ENCODE data around the gene PRIMA1.

Gene PRIMA1

GRCh38 chr14:93784878-93785277 lies 3.4 kb downstream of the PRIMA1 start:
- peaks cover 5% of the 10 kb centered on the region for H3K4me1 Mint-ChIP-seq
- ATAC-seq: no peak

GRCh38 chr14:93780813-93781400 lies 7.4 kb downstream of the PRIMA1 start:
- DNase-seq (ENCODE audit: low spot score in 2 of 2) (no peak), ATAC-seq (no peak)
- Mint-ChIP-seq H3K9me3 (no peaks in the 10 kb centered on the region), H3K27ac (no peak overlapping the region), H3K4me3 (no peak overlapping the region), H3K36me3 (no peaks in the 10 kb centered on the region), H3K4me1 (no peaks in the 10 kb centered on the region)

More at GRCh38 chr14:93784878-93785277, 3.4 kb downstream of the PRIMA1 start:
- Mint-ChIP-seq H3K27ac (no peak overlapping the region), H3K36me3 (no peaks in the 10 kb centered on the region), H3K4me3 (no peak overlapping the region), H3K9me3 (no peaks in the 10 kb centered on the region)
- DNase-seq (ENCODE audit: low spot score in 2 of 2): no peak

- Mint-ChIP-seq H3K9me3 (no peaks in the 10 kb centered on the region), H3K36me3 (no peaks in the 10 kb centered on the region), H3K4me1 (no peaks in the 10 kb centered on the region), H3K27ac (no peak overlapping the region), H3K4me3 (no peak overlapping the region)
- no peak for DNase-seq (ENCODE audit: low spot score in 2 of 2)
- no peak for ATAC-seq
Measured at GRCh38 chr14:93778856-93779629, 9.2 kb downstream of the PRIMA1 start.

GRCh38 chr14:93778453-93778852 lies 9.8 kb downstream of the PRIMA1 start:
- Mint-ChIP-seq H3K36me3 (no peaks in the 10 kb centered on the region), H3K27ac (no peak overlapping the region), H3K9me3 (no peaks in the 10 kb centered on the region), H3K4me1 (no peaks in the 10 kb centered on the region), H3K4me3 (no peak overlapping the region)
- no peak for ATAC-seq
- no peak for DNase-seq (ENCODE audit: low spot score in 2 of 2)

- no peaks in the 10 kb centered on the region for H3K9me3 Mint-ChIP-seq
- DNase-seq (ENCODE audit: low spot score in 2 of 2): no peak
- H3K27ac Mint-ChIP-seq: no peak overlapping the region
Measured at GRCh38 chr14:93775744-93776143, 12.5 kb downstream of the PRIMA1 start.

GRCh38 chr14:93775158-93775557 lies 13.1 kb downstream of the PRIMA1 start:
- no peaks in the 10 kb centered on the region for H3K4me1 Mint-ChIP-seq
- H3K9me3 Mint-ChIP-seq: no peaks in the 10 kb centered on the region
- DNase-seq (ENCODE audit: low spot score in 2 of 2) (no peak), ATAC-seq (no peak)
- H3K36me3 Mint-ChIP-seq: no peaks in the 10 kb centered on the region
- no peak overlapping the region for H3K4me3 Mint-ChIP-seq
- no peak overlapping the region for H3K27ac Mint-ChIP-seq

More at GRCh38 chr14:93775744-93776143, 12.5 kb downstream of the PRIMA1 start:
- no peaks in the 10 kb centered on the region for H3K4me1 Mint-ChIP-seq
- no peak for ATAC-seq
- H3K4me3 Mint-ChIP-seq: no peak overlapping the region
- no peaks in the 10 kb centered on the region for H3K36me3 Mint-ChIP-seq

GRCh38 chr14:93772263-93772662 lies 16.0 kb downstream of the PRIMA1 start:
- Mint-ChIP-seq H3K4me1 (no peaks in the 10 kb centered on the region), H3K27ac (no peak overlapping the region)

GRCh38 chr14:93765970-93766369 lies 22.3 kb downstream of the PRIMA1 start:
- no peaks in the 10 kb centered on the region for H3K4me1 Mint-ChIP-seq
- no peaks in the 10 kb centered on the region for H3K36me3 Mint-ChIP-seq
- H3K27ac Mint-ChIP-seq: no peak overlapping the region
- ATAC-seq (no peak), DNase-seq (ENCODE audit: low spot score in 2 of 2) (no peak)
- H3K9me3 Mint-ChIP-seq: no peaks in the 10 kb centered on the region
- no peak overlapping the region for H3K4me3 Mint-ChIP-seq

More at GRCh38 chr14:93772263-93772662, 16.0 kb downstream of the PRIMA1 start:
- Mint-ChIP-seq H3K36me3 (no peaks in the 10 kb centered on the region), H3K4me3 (no peak overlapping the region), H3K9me3 (no peaks in the 10 kb centered on the region)
- no peak for ATAC-seq
- no peak for DNase-seq (ENCODE audit: low spot score in 2 of 2)

- Mint-ChIP-seq H3K36me3 (no peaks in the 10 kb centered on the region), H3K27ac (no peak overlapping the region), H3K4me1 (no peaks in the 10 kb centered on the region), H3K9me3 (no peaks in the 10 kb centered on the region), H3K4me3 (no peak overlapping the region)
- ATAC-seq (no peak), DNase-seq (ENCODE audit: low spot score in 2 of 2) (no peak)
Measured at GRCh38 chr14:93765155-93765554, 23.1 kb downstream of the PRIMA1 start.

- no peak overlapping the region for H3K27ac Mint-ChIP-seq
Measured at GRCh38 chr14:93764211-93764659, 24.1 kb downstream of the PRIMA1 start.

GRCh38 chr14:93759719-93760307 lies 28.5 kb downstream of the PRIMA1 start:
- Mint-ChIP-seq H3K4me1 (no peaks in the 10 kb centered on the region), H3K36me3 (no peaks in the 10 kb centered on the region), H3K27ac (no peak overlapping the region), H3K4me3 (no peak overlapping the region), H3K9me3 (no peaks in the 10 kb centered on the region)
- ATAC-seq (peak; percentile 3), DNase-seq (ENCODE audit: low spot score in 2 of 2) (no peak)

More at GRCh38 chr14:93764211-93764659, 24.1 kb downstream of the PRIMA1 start:
- DNase-seq (ENCODE audit: low spot score in 2 of 2) (no peak), ATAC-seq (no peak)
- Mint-ChIP-seq H3K36me3 (no peaks in the 10 kb centered on the region), H3K4me3 (no peak overlapping the region), H3K9me3 (no peaks in the 10 kb centered on the region), H3K4me1 (no peaks in the 10 kb centered on the region)

- Mint-ChIP-seq H3K36me3 (no peaks in the 10 kb centered on the region), H3K27ac (no peak overlapping the region), H3K9me3 (no peaks in the 10 kb centered on the region), H3K4me3 (no peak overlapping the region), H3K4me1 (no peaks in the 10 kb centered on the region)
- DNase-seq (ENCODE audit: low spot score in 2 of 2) (no peak), ATAC-seq (no peak)
Measured at GRCh38 chr14:93757206-93757605, 31.1 kb downstream of the PRIMA1 start.

GRCh38 chr14:93753647-93754046 lies 34.6 kb downstream of the PRIMA1 start:
- no peaks in the 10 kb centered on the region for H3K4me1 Mint-ChIP-seq
- H3K4me3 Mint-ChIP-seq: no peak overlapping the region
- DNase-seq (ENCODE audit: low spot score in 2 of 2) (no peak), ATAC-seq (no peak)
- H3K9me3 Mint-ChIP-seq: no peaks in the 10 kb centered on the region
- H3K27ac Mint-ChIP-seq: no peak overlapping the region
- no peaks in the 10 kb centered on the region for H3K36me3 Mint-ChIP-seq

GRCh38 chr14:93752980-93753561 lies 35.2 kb downstream of the PRIMA1 start:
- Mint-ChIP-seq H3K36me3 (no peaks in the 10 kb centered on the region), H3K4me1 (no peaks in the 10 kb centered on the region), H3K4me3 (no peak overlapping the region), H3K9me3 (no peaks in the 10 kb centered on the region), H3K27ac (no peak overlapping the region)
- no peak for ATAC-seq
- DNase-seq (ENCODE audit: low spot score in 2 of 2): no peak

GRCh38 chr14:93751946-93752655 lies 36.2 kb downstream of the PRIMA1 start:
- Mint-ChIP-seq H3K4me3 (no peak overlapping the region), H3K4me1 (no peaks in the 10 kb centered on the region), H3K36me3 (no peaks in the 10 kb centered on the region), H3K27ac (no peak overlapping the region), H3K9me3 (peaks cover 6% of the 10 kb centered on the region)
- DNase-seq (ENCODE audit: low spot score in 2 of 2): no peak
- ATAC-seq: no peak
